ENCODE data around the gene WDR64. TPM values are rescaled to one million over a fixed set of nuclear protein-coding genes. Genes with fewer than 3 reads are reported as not detected.

The WDR64 gene
- total RNA-seq, 2 donors from 2014 or later = 0.12 TPM; not detected in 1

Other genes with a start within 250 kb of the WDR64 start
- gene FH, start 132.5 kb upstream of the WDR64 start, total RNA-seq = 10 to 100 TPM; 62.0 to 72.6 TPM
- under 1 TPM in 1 of 2 donors, not detected in 1; 0.21 TPM for gene KMO, start 119.9 kb upstream of the WDR64 start, total RNA-seq
- 10 to 100 TPM in 1 of 2 donors, 1 to 10 TPM in 1; 7.0 to 14.7 TPM for gene CHML, start 11.9 kb upstream of the WDR64 start, total RNA-seq
- 10 to 100 TPM; 11.6 to 19.4 TPM for gene OPN3, start 11.9 kb upstream of the WDR64 start, total RNA-seq
- 10 to 100 TPM; 42.1 to 56.2 TPM for gene EXO1, start 195.9 kb downstream of the WDR64 start, total RNA-seq